HG03520 (cell line): ENCODE data around the gene LRSAM1.

ENCODE experiments used
- ATAC-seq: cut with Tn5 transposase; IDR thresholded peaks from one replicate; pipeline ENCODE4 v1.9.1; 2021; ENCODE audit warnings: mild to moderate bottlenecking, moderate library complexity; ENCODE audit not compliant: unreplicated experiment

Gene LRSAM1

DNA sequence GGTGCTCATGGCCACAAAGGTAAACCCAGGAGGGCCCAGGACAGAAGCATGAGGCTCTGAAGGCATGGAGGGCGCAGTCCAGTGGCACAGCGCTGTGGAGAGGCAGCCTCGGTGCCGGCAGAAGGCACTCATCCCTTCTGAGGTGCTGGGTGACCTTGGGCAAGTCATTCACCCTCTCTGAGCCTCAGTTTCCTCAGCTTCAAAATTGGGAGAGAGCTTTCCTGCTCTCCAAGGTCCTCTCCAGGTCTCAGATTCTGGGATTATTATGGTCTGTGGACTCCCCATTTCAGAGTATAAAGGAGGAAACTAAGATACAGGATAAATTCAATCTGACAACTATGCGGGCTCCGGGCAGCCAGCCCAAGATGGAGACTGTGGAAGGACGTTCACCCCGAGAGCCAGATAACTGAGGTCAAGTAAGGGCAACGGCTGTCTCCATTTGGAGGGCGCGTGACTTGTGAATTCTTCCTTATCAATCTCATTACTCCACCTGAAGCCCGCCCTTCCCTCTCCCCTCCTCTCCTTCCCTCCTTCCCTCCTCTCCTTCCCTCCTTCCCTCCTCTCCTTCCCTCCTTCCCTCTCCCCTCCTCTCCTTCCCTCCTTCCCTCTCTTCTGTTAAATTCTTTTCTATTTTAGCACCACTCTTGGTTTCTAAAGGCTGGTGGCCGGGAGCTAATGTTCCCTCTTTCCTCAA is 58.1 kb downstream of the LRSAM1 start:
- no peak for ATAC-seq

DNA sequence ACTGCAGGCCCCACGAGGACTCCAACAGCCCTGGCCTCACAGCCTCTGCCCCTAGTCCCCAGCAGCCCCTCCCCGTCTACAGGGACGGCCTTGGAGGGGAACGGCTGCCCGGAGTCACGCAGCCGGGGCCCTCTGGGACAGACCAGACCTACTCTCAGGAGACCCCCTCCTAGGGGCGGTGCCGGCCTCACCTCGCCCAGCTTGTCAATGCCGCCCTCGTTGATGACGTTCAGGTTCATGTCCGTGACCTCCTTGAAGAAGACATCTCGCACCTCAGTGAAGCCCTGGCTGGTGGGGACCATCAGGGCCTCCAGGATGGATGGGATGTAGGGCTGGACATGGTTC is 58.6 kb downstream of the LRSAM1 start:
- ATAC-seq: no peak

DNA sequence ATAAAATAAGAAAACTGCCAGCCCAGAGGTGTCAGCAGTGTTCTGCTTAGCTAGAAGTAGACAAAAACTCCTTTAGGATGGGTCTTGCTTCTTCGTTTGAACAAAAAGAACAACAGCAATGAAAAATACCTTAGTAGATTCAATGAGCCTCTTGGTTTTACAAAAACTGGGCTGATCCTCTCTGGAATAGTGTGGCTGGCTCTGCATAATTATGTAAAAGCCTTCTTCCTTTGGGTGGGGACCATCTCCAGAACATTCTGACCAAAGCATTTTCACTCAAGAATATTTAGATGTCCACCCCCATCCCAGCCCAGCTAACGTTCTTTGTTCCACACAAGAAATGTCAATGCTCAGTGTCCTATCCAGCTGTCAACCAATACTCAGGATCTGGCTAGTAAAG is 63.2 kb downstream of the LRSAM1 start:
- no peak for ATAC-seq

- no peak for ATAC-seq
Measured at GRCh38 chr9:127516835-127517607, 65.7 kb downstream of the LRSAM1 start.

- no peak for ATAC-seq
Measured at GRCh38 chr9:127517620-127518019, 66.3 kb downstream of the LRSAM1 start.

- ATAC-seq: no peak
Measured at GRCh38 chr9:127518091-127518856, 67.0 kb downstream of the LRSAM1 start.

DNA sequence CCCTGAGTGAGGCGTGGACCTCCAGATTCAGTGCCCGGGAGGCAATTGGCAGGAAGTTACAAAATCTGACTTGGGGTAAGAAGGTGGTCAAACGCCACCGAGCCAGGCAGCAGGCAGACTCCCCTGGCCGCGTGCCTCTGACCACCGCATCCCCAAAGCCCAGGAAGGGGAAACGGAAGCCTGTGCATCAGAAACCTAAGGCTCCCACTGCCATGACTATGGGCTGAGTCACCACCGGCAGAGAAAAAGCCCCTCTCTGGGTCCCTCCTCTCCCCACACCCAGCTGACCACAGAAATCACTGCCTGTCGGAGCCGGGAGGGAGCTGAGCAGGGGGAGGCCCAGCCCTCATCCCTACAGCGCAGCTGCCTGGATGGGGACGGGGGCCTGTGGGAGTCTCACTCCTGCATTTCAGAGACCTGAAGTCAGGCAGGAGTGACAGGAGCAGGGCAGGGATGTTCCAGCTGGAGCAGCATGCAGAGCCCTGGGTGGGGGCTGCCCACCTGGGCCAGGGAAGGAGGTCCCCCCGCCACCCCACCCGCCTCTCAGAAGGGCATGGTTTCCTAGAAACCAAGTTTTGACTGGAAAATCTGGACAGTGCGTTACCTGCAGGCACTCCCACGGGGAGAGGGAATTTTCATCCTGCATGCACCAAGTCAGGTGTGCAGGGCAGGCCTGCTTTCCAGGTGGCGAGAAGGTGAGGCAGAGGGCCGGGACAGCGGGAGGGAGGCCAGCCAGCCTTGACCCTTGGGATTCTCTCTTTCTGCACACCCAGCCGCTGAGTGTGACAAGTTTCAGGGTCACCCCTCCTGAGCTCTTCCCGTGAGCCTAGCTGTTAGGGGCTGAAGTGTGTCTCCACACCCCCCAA is 68.2 kb downstream of the LRSAM1 start:
- ATAC-seq: no peak

- no peak for ATAC-seq
Measured at GRCh38 chr9:127520941-127521918, 69.9 kb downstream of the LRSAM1 start.

GRCh38 chr9:127521919-127522304 is 70.6 kb downstream of the LRSAM1 start:
- no peak for ATAC-seq

GRCh38 chr9:127522727-127523126 is 71.4 kb downstream of the LRSAM1 start:
- no peak for ATAC-seq

- ATAC-seq: no peak
Measured at GRCh38 chr9:127523312-127523851, 72.1 kb downstream of the LRSAM1 start.

DNA sequence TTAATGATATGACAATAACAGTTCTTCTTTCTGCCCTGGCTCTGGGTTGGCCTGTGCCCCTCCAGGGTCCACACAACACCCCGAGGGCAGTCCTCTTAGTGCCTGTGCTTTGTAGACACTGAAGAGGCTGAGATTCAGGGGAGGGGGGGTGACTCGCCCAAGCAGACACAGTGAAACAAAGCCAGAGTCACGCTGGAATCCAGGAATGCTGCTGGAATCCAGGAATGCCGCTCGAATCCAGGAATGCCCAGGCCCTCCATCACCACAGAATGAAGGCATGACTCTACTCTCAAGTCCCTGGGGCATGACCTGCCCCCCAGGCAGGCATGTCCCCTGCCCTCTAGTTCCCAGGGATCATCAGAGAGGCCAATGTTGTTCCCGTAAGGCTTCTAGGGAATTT is 73.1 kb downstream of the LRSAM1 start:
- no peak for ATAC-seq

DNA sequence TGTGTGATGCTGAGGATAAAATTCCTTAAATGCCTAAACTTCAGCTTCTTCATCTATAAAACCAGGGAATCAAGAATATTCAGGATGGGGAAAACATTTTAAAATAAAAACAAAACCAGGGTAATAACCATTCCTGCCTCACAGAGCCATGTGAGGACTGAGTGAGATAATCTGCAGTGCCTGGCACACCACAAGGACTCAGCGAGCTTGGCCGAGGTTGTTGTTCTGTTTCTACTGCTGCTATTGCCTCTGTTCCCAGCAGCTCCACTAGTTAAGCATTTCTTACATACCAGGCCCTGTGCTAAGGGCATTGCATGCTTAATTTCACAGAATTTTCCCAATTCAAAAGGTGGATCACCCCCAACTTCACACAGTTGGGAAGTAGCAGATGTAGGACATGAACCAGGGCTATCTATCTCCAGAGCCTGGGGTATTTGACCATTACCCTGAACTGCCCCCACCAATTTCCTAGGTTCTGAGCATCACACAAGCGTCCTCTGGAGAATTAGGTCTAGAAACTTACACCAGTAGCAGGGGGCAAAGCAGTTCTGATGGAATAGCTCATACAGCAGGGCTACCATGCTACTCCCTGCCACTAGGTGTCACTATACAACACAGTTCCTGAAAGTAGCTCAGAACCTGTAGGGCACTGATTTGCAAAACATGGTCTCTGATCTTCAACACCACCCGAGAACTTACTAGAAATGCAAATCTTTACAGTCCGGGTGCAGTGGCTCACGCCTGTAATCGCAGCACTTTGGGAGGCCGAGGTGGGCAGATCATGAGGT is 74.3 kb downstream of the LRSAM1 start:
- no peak for ATAC-seq

DNA sequence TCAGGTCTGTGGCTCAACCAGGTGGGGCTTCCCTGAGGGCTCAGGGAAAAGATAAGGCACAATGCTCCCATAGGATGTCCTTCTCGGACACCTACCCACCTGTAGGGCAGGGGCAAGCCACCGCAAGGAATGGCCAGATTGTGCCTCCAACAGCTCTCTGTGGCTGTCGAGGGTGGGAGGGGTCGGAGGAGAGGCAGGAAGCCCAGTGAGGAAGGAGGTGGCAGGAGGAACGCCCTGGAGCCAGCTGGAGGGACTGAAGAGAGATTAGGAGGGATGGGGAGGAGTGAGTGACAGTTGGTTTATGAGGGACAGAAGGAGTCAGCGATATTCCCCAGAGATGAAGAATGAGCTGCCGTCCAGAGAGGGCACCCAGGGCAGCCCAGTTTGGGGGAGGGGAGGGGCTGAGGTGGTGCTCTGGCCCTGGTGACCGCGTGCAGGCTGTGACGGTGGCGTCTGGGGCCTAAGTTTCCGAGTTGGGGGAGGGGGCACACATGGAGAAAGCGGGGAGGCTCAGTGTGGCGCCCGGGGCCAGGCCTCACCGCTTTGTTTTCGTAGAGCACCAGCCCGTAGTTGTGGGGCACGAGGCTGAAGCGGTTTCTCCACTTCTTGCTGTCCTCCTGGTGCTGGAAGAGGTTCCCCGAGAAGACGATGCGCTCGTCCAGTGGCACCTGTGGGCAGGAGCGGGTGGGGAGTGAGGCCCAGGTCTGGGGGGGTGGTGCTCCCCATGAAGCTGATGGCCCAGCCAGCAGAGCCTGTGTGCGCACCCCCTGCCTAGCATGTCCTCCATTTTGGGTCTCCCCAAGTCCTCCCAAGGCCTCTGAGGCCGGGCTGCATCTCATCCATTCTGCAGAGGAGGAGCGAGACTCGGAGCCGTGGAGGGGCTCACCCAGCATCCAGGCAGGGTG is 75.6 kb downstream of the LRSAM1 start:
- ATAC-seq: no peak

GRCh38 chr9:127527560-127528268 is 76.4 kb downstream of the LRSAM1 start:
- no peak for ATAC-seq

GRCh38 chr9:127528422-127529251 is 77.3 kb downstream of the LRSAM1 start:
- no peak for ATAC-seq
